IMR-90 (cell line): ENCODE measurements around the gene FH. TPM values are rescaled to one million over a fixed set of nuclear protein-coding genes. Genes with fewer than 3 reads are reported as not detected.

Source experiments
- ATAC-seq: fragments of 200-7000 bp; cut with Tn5 transposase; 2 replicates; pipeline ENCODE4 v1.9.1; 2020; ENCODE audit warnings: low read depth, mild to moderate bottlenecking, moderate library complexity
- BruUV-seq: library from RNA; stranded (reverse); fragments of 400-500 nt; replicated peaks from 2 replicates; lab custom pipeline; 2021; lab: Mats Ljungman, UMichigan
- CTCF ChIA-PET: fragments of 300-600 bp; formaldehyde crosslinking; extraction: SDS; loops from one replicate; lab custom pipeline; 2021; ENCODE audit warnings: antibody characterized with exemption; lab: Yijun Ruan, JAX
- POLR2A ChIA-PET: fragments of 300-600 bp; sonication (Branson Sonifier 250); formaldehyde crosslinking; loops from one replicate; lab custom pipeline; 2022; ENCODE audit warnings: antibody characterized with exemption; ENCODE audit not compliant: unreplicated experiment; lab: Charles Lee
- DNase-seq: peaks from one replicate; pipeline ENCODE4 v3.0.0; 2013
- H2AFZ ChIP-seq: replicated peaks from 2 replicates; pipeline ENCODE3; 2013; ENCODE audit warnings: low read length, mild to moderate bottlenecking; ENCODE audit not compliant: poor library complexity
- H2AK5ac ChIP-seq: 2 replicates; pipeline ENCODE4 v1.6.1; 2013; ENCODE audit warnings: low read depth, low read length, inconsistent platforms
- H2AK9ac ChIP-seq: replicated peaks from 2 replicates; pipeline ENCODE3; 2013; ENCODE audit warnings: mild to moderate bottlenecking, low read depth, low read length, moderate library complexity; ENCODE audit not compliant: poor library complexity
- H2BK120ac ChIP-seq: 2 replicates; pipeline ENCODE4 v1.6.1; 2013; ENCODE audit warnings: low read depth, low read length, inconsistent platforms
- H2BK15ac ChIP-seq: 3 replicates; pipeline ENCODE4 v1.6.1; 2013; ENCODE audit warnings: low read depth, low read length, inconsistent platforms
- H2BK20ac ChIP-seq: 2 replicates; pipeline ENCODE4 v1.6.1; 2013; ENCODE audit warnings: low read depth, mild to moderate bottlenecking, inconsistent platforms, low read length, moderate library complexity
- H2BK5ac ChIP-seq: 2 replicates; pipeline ENCODE4 v1.6.1; 2013; ENCODE audit warnings: mild to moderate bottlenecking, low read depth, low read length, inconsistent platforms; ENCODE audit not compliant: poor library complexity, severe bottlenecking
- H3K14ac ChIP-seq: replicated peaks from 2 replicates; pipeline ENCODE4 v1.6.1; 2013; ENCODE audit warnings: low read depth, low read length, inconsistent platforms
- H3K18ac ChIP-seq: 2 replicates; pipeline ENCODE4 v1.6.1; 2013; ENCODE audit warnings: low read depth, low read length, control low read depth
- H3K23ac ChIP-seq: 2 replicates; pipeline ENCODE4 v1.6.1; 2013; ENCODE audit warnings: low read depth, low read length, inconsistent platforms
- H3K27ac ChIP-seq: 2 replicates; pipeline ENCODE4 v1.5.1; 2013; ENCODE audit warnings: mild to moderate bottlenecking, control low read depth, low read length; ENCODE audit not compliant: insufficient read depth
- H3K27me3 ChIP-seq: 2 replicates; pipeline ENCODE4 v1.6.1; 2013; ENCODE audit warnings: low read length; ENCODE audit not compliant: control insufficient read depth, insufficient read depth
- H3K36me3 ChIP-seq: 2 replicates; pipeline ENCODE4 v1.6.1; 2013; ENCODE audit warnings: low read length, mixed read lengths; ENCODE audit not compliant: control insufficient read depth, insufficient read depth
- H3K4ac ChIP-seq: 2 replicates; pipeline ENCODE4 v1.6.1; 2013; ENCODE audit warnings: low read depth, low read length, inconsistent platforms
- H3K4me1 ChIP-seq: 2 replicates; pipeline ENCODE4 v1.6.1; 2013; ENCODE audit warnings: low read length, mixed read lengths; ENCODE audit not compliant: control insufficient read depth, insufficient read depth
- H3K4me2 ChIP-seq: 2 replicates; pipeline ENCODE4 v1.6.1; 2013; ENCODE audit warnings: low read depth, mild to moderate bottlenecking, control low read depth, low read length, moderate library complexity
- H3K4me3 ChIP-seq: 2 replicates; pipeline ENCODE4 v1.5.1; 2013; ENCODE audit warnings: low read depth, mild to moderate bottlenecking, control low read depth, low read length, moderate library complexity; ENCODE audit not compliant: insufficient read depth
- H3K56ac ChIP-seq: 2 replicates; pipeline ENCODE4 v1.6.1; 2013; ENCODE audit warnings: low read length, inconsistent platforms; ENCODE audit not compliant: insufficient read depth; ENCODE audit errors: extremely low read depth
- H3K79me1 ChIP-seq, 2 experiments: 2 replicates each; pipeline ENCODE4 v1.6.1; 2013; ENCODE audit warnings: low read length in 2 of 2, inconsistent platforms in 1 of 2, low read depth in 1 of 2
- H3K9ac ChIP-seq: 2 replicates; pipeline ENCODE4 v1.6.1; 2013; ENCODE audit warnings: low read depth, low read length, control low read depth
- H3K9me1 ChIP-seq: 2 replicates; pipeline ENCODE4 v1.6.1; 2013; ENCODE audit warnings: low read length, inconsistent platforms; ENCODE audit not compliant: insufficient read depth
- H3K9me3 ChIP-seq: 2 replicates; pipeline ENCODE4 v1.6.1; 2013; ENCODE audit warnings: low read length; ENCODE audit not compliant: control insufficient read depth, insufficient read depth
- H4K20me1 ChIP-seq: 2 replicates; pipeline ENCODE4 v1.6.1; 2013; ENCODE audit warnings: low read length, inconsistent platforms; ENCODE audit not compliant: insufficient read depth
- H4K5ac ChIP-seq: 2 replicates; pipeline ENCODE4 v1.6.1; 2013; ENCODE audit warnings: mild to moderate bottlenecking, low read depth, low read length, control low read depth
- H4K8ac ChIP-seq, 2 experiments: 2 replicates each; pipeline ENCODE4 v1.6.1; 2013; ENCODE audit warnings: low read depth in 2 of 2, low read length in 2 of 2, control low read depth in 1 of 2, inconsistent platforms in 1 of 2
- H4K91ac ChIP-seq: 2 replicates; pipeline ENCODE4 v1.6.1; 2013; ENCODE audit warnings: low read depth, low read length, inconsistent platforms; ENCODE audit not compliant: insufficient read depth
- BHLHE40 ChIP-seq: fragments of 150-350 bp; IDR thresholded peaks from 2 replicates; pipeline ENCODE4 v1.6.1; 2016; ENCODE audit warnings: mild to moderate bottlenecking, low read depth, low read length
- CEBPB ChIP-seq: IDR thresholded peaks from 2 replicates; pipeline ENCODE4 v1.6.1; 2012; ENCODE audit warnings: low read depth, low read length, improper control_type of control experiment
- CHD1 ChIP-seq: IDR thresholded peaks from 2 replicates; pipeline ENCODE4 v1.6.1; 2012; ENCODE audit warnings: low read depth, low read length, improper control_type of control experiment
- CTCF ChIP-seq: conservative IDR thresholded peaks from 2 replicates; pipeline ENCODE4 v1.5.1; 2012; ENCODE audit warnings: mild to moderate bottlenecking, low read depth, low read length, improper control_type of control experiment
- FOS ChIP-seq: fragments of 150-350 bp; IDR thresholded peaks from 2 replicates; pipeline ENCODE4 v1.6.1; 2016; ENCODE audit warnings: low read depth, low read length
- MAFK ChIP-seq: IDR thresholded peaks from 2 replicates; pipeline ENCODE4 v1.6.1; 2012; ENCODE audit warnings: low read depth, low read length, improper control_type of control experiment
- MAZ ChIP-seq: IDR thresholded peaks from 2 replicates; pipeline ENCODE4 v1.6.1; 2012; ENCODE audit warnings: low read depth, mild to moderate bottlenecking, low read length, improper control_type of control experiment, moderate library complexity, borderline replicate concordance
- MXI1 ChIP-seq: IDR thresholded peaks from 2 replicates; pipeline ENCODE4 v1.6.1; 2012; ENCODE audit warnings: low read depth, mild to moderate bottlenecking, low read length, moderate library complexity, borderline replicate concordance
- NFE2L2 ChIP-seq: fragments of 150-350 bp; IDR thresholded peaks from 2 replicates; pipeline ENCODE4 v1.6.1; 2016; ENCODE audit warnings: low read depth, mild to moderate bottlenecking, low read length
- POLR2A ChIP-seq: IDR thresholded peaks from 2 replicates; pipeline ENCODE4 v1.6.1; 2012; ENCODE audit warnings: mild to moderate bottlenecking, low read depth, low read length
- RAD21 ChIP-seq: IDR thresholded peaks from 2 replicates; pipeline ENCODE4 v1.6.1; 2012; ENCODE audit warnings: low read length, improper control_type of control experiment
- RCOR1 ChIP-seq: IDR thresholded peaks from 2 replicates; pipeline ENCODE4 v1.6.1; 2012; ENCODE audit warnings: mild to moderate bottlenecking, low read length, improper control_type of control experiment; ENCODE audit not compliant: insufficient replicate concordance
- RFX5 ChIP-seq: IDR thresholded peaks from 2 replicates; pipeline ENCODE4 v1.8.0; 2012; ENCODE audit warnings: low read depth, mild to moderate bottlenecking, low read length, moderate library complexity
- SMC3 ChIP-seq: fragments of 150-350 bp; IDR thresholded peaks from 2 replicates; pipeline ENCODE4 v1.6.1; 2016; ENCODE audit warnings: low read depth, mild to moderate bottlenecking, antibody characterized with exemption, low read length, moderate library complexity
- USF2 ChIP-seq: fragments of 150-350 bp; IDR thresholded peaks from 2 replicates; pipeline ENCODE4 v1.6.1; 2017; ENCODE audit warnings: mild to moderate bottlenecking, antibody characterized with exemption, low read length, low read depth
- WGBS, 2 experiments: methylation state at CpG; one replicate each; pipeline versions ENCODE4 v1.1.5 to v1.1.7; 2013; ENCODE audit warnings: missing lambda C conversion rate in 2 of 2; ENCODE audit not compliant: insufficient read length in 1 of 2; ENCODE audit errors: extremely low coverage in 2 of 2; 5-methylcytosine and 5-hydroxymethylcytosine counted together
- dilution Hi-C: fragments of 300-500 bp; cut with HindIII; formaldehyde crosslinking; loops from one replicate; pipeline ENCODE4 v1.14.3; 2018; ENCODE audit warnings: low sequenced_read_pairs; ENCODE audit not compliant: unreplicated experiment
- in situ Hi-C: fragments of 300-500 bp; cut with MboI; formaldehyde crosslinking; loops from 3 replicates; pipeline ENCODE4 v1.14.3; 2019; ENCODE audit warnings: low sequenced_read_pairs, inconsistent platforms, mixed read lengths
- intact Hi-C: fragments of 100-400 bp; cut with micrococcal nuclease; formaldehyde crosslinking; loops from 2 replicates; pipeline ENCODE4 v1.10.0; 2022
- polyA plus RNA-seq, 3 experiments: library from polyadenylated mRNA; depleted of rRNA; stranded (reverse); fragments of >200 nt; gene quantifications; 2 replicates each; pipeline ENCODE4 v1.2.3, GENCODE V29; 2012; ENCODE audit warnings: low replicate concordance in 1 of 3
- total RNA-seq: library from RNA; depleted of rRNA; stranded (reverse); fragments of >200 nt; gene quantifications from 2 replicates; pipeline ENCODE4 v1.2.3, GENCODE V29; 2012

The FH gene
- total and polyA plus RNA-seq, 2 of the 4 experiments (the other 2 are of a cell fraction): 75.5 to 78.7 TPM

GRCh38 chr1:241560849-241561187 is 41.3 kb upstream of the FH start:
- H2AK5ac ChIP-seq: no peak overlapping the region
- intact Hi-C loops (no loop called here), in situ Hi-C loops (no loop called here), dilution Hi-C loops (no loop called here)
- H4K91ac ChIP-seq: no peak overlapping the region
- H3K4me1 ChIP-seq: no peaks in the 10 kb centered on the region
- H3K79me1 ChIP-seq: no peaks in the 10 kb centered on the region
- no peak overlapping the region for H3K23ac ChIP-seq
- no peak overlapping the region for H2BK120ac ChIP-seq
- DNase-seq (no peak), ATAC-seq (no peak)
- no peak overlapping the region for H4K5ac ChIP-seq
- H4K20me1 ChIP-seq: no peaks in the 10 kb centered on the region
- H2BK5ac ChIP-seq: no peak overlapping the region
- ChIA-PET POLR2A (no interaction called here), CTCF (interaction anchor here (1.2 kb wide), 1 partner anchor 30 kb away, joined by 3 read pairs; no protein-coding TSS in a partner anchor)
- no peak overlapping the region for H3K4ac ChIP-seq
- H2BK15ac ChIP-seq: no peak overlapping the region
- H3K18ac ChIP-seq: no peak overlapping the region
- no peak overlapping the region for H3K27ac ChIP-seq
- H2AK9ac ChIP-seq: no peak overlapping the region
- H3K4me2 ChIP-seq: no peak overlapping the region
- no peak overlapping the region for H3K56ac ChIP-seq
- no peaks in the 10 kb centered on the region for H3K36me3 ChIP-seq
- no peak overlapping the region for H3K4me3 ChIP-seq
- H3K14ac ChIP-seq: no peak overlapping the region
- H4K8ac ChIP-seq: no peak overlapping the region
- no peak overlapping the region for H3K9ac ChIP-seq
- H3K27me3 ChIP-seq: no peaks in the 10 kb centered on the region; the same call in 1 of the 2 replicates
- no TSS peak for BruUV-seq
- WGBS, 2 experiments: 68% methylated on average over 3 of the region's 3 CpGs; no CpG with 5 or more reads in 1 of the 2 experiments
- TF ChIP-seq CTCF (no peak), CHD1 (no peak), MAZ (no peak), NFE2L2 (no peak), MAFK (no peak), SMC3 (no peak), USF2 (no peak), CEBPB (no peak), BHLHE40 (no peak), POLR2A (no peak), RAD21 (no peak), FOS (no peak), RCOR1 (no peak), MXI1 (no peak), RFX5 (no peak)
- no peak overlapping the region for H2BK20ac ChIP-seq
- H2AFZ ChIP-seq: no peak overlapping the region
- no peaks in the 10 kb centered on the region for H3K9me1 ChIP-seq
- no peaks in the 10 kb centered on the region for H3K9me3 ChIP-seq
